Adrenal gland (tissue), 12 donors: ENCODE results near the gene TMEM243. TPM values are rescaled to one million over a fixed set of nuclear protein-coding genes. Genes with fewer than 3 reads are reported as not detected.

Experiments used
- DNase-seq, 7 donors: peaks; one replicate each; pipeline ENCODE4 v3.0.0-alpha.2; 2019 to 2020
- H3K27ac ChIP-seq, 5 donors: fragments of 200-600 bp; sonication (generic) in 4 of 5; 1 replicate in 3 of 5; 2 replicates in 2 of 5; pipeline versions ENCODE4 v1.5.1 to v1.8.0; 2016 to 2020; ENCODE audit warnings: mild to moderate bottlenecking in 1 of 5
- H3K27me3 ChIP-seq: fragments of 200-600 bp; 2 replicates; pipeline ENCODE4 v1.8.0; 2021
- H3K36me3 ChIP-seq, 2 donors: fragments of 200-600 bp; replicated peaks in 1 of 2; 1 replicate in 1 of 2; 2 replicates in 1 of 2; pipeline versions ENCODE4 v1.5.1 to v1.8.0; 2018 to 2022
- H3K4me1 ChIP-seq, 2 donors: fragments of 200-600 bp; replicated peaks in 1 of 2; 1 replicate in 1 of 2; 2 replicates in 1 of 2; pipeline versions ENCODE4 v1.5.1 to v1.8.0; 2018 to 2021
- H3K4me3 ChIP-seq, 4 donors: fragments of 200-600 bp; sonication (generic) in 3 of 4; one replicate each; pipeline ENCODE4 v1.5.1; 2016 to 2018
- H3K9me3 ChIP-seq, 3 donors: fragments of 200-600 bp; sonication (generic) in 1 of 3; replicated peaks in 1 of 3; 1 replicate in 2 of 3; 2 replicates in 1 of 3; pipeline versions ENCODE4 v1.5.1 to v1.8.0; 2016 to 2021
- POLR2A ChIP-seq, 2 donors: fragments of 450-650 bp; IDR thresholded peaks; one replicate each; pipeline ENCODE4 v1.6.1; 2017; ENCODE audit warnings: antibody characterized with exemption in 2 of 2, mild to moderate bottlenecking in 2 of 2, moderate library complexity in 1 of 2
- WGBS, 4 donors: extraction: QIAGEN DNeasy Blood & Tissue Kit in 2 of 4; methylation state at CpG; one replicate each; pipeline versions ENCODE4 v1.1.5 to v1.1.7; 2013 to 2017; 5-methylcytosine and 5-hydroxymethylcytosine counted together
- intact Hi-C, 2 donors: fragments of 100-400 bp; cut with DNase I; formaldehyde crosslinking; loops; one replicate each; pipeline versions ENCODE4 v1.14.1 to v1.15.0; 2022 to 2023
- polyA plus RNA-seq, 3 donors: library from polyadenylated mRNA; stranded (reverse); fragments of 200-250 nt in 2 of 3; fragments of 350-450 nt in 1 of 3; fragmentation: Illumina TruSeq in 1 of 3; extraction: RNeasy Lipid Tissue Mini Kit (QIAGEN cat#74804) in 1 of 3; gene quantifications; one replicate each; pipeline ENCODE4 v1.2.3, GENCODE V29; 2013 to 2014
- total RNA-seq, 9 donors: library from RNA; depleted of rRNA in 4 of 9; stranded (reverse); fragments of >200 nt in 4 of 9; fragments of 120-200 nt in 1 of 9; fragmentation: NEBNext Ultra II Directional in 1 of 9; extraction: Animal tissue kit (Norgen Biotek cat#: 25700) in 1 of 9; gene quantifications; one replicate each; pipeline versions ENCODE4 v1.1.0 to v1.2.4, GENCODE V29; 2013 to 2023
- TF ChIP-seq, protein P1 (sequence below), 6 experiments: fragments of 450-650 bp in 4 of 6; fragments of 200-600 bp in 2 of 6; sonication (generic) in 1 of 6; IDR thresholded peaks; 1 replicate in 5 of 6; 2 replicates in 1 of 6; pipeline versions ENCODE4 v1.5.1 to v1.8.0; 2016 to 2021; ENCODE audit warnings: antibody characterized with exemption in 6 of 6, mild to moderate bottlenecking in 2 of 6, moderate library complexity in 1 of 6
- donor health status: healthy with polysubstance abuse.
- donor health status: Bipolar disorder and iron deficiency.
- donor health status: DM: yes; HTN: yes; CAD: no.
- donor health status: DM: no; HTN: no; CAD: no.
- donor health status: DM: no; HTN: no; CAD: no.
- donor health status: DM: yes; HTN: yes; CAD: no.

Gene TMEM243
- total and polyA plus RNA-seq, 12 donors = 13.7 to 63.4 (median 20.8) TPM

DNA sequence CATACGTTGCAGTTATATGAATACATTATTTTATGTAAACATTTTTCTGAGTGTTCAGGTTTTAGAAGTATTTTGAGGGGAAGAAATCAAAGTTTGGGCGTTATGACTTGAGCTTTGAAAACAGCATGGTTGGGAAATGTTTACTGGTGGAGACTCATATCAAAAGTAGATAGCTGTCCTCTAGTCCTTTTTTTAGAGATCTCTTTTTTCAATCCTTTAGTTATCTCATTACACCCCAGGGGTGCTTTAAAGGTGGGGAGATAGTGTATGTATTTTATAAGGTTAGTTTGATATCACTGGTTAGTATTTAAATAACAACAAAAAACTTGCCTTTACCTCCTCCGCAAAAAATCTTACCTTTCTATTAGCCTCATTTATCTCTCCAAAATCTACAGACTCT is 65.0 kb downstream of the TMEM243 start:
- DNase-seq = no peak
- Histone ChIP-seq H3K4me3 (peak overlapping the region in 1 of 4 donors; percentile 70), H3K9me3 (peaks cover 0 to 4% (median 0%) of the 10 kb centered on the region in 3 donors), H3K27me3 (no peaks in the 10 kb centered on the region), H3K27ac (no peak overlapping the region), H3K36me3 (no peaks in the 10 kb centered on the region), H3K4me1 (peaks cover 11 to 46% of the 10 kb centered on the region in 2 donors)
- WGBS, 4 donors = 46 to 51% (median 48%) methylated on average over 3 of the region's 3 CpGs
- no peak for TF ChIP-seq POLR2A (IDR thresholded peaks at IDR 0.05)
- TF ChIP-seq, protein P1, sequence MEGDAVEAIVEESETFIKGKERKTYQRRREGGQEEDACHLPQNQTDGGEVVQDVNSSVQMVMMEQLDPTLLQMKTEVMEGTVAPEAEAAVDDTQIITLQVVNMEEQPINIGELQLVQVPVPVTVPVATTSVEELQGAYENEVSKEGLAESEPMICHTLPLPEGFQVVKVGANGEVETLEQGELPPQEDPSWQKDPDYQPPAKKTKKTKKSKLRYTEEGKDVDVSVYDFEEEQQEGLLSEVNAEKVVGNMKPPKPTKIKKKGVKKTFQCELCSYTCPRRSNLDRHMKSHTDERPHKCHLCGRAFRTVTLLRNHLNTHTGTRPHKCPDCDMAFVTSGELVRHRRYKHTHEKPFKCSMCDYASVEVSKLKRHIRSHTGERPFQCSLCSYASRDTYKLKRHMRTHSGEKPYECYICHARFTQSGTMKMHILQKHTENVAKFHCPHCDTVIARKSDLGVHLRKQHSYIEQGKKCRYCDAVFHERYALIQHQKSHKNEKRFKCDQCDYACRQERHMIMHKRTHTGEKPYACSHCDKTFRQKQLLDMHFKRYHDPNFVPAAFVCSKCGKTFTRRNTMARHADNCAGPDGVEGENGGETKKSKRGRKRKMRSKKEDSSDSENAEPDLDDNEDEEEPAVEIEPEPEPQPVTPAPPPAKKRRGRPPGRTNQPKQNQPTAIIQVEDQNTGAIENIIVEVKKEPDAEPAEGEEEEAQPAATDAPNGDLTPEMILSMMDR (IDR thresholded peaks at IDR 0.05) = no peak
- intact Hi-C loops = no loop called here

DNA sequence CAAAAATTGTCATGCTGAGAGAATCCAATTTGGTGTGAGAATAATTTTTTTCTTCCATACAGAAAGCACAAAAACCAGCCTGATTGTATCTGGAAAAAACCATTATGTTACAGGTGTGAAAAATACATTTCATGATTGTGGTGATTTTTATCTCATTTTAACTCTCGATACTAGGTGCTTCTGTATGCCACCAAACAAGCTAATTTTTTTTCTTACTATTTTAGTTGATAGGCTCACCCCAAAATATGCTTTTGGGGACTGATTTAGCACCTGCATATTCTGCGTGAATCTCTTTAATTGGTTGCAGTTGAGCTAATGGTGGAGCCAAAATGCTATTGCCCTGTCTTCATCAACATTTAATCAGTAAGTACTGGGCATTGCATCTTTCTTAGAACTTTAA is 65.4 kb downstream of the TMEM243 start:
- 52 to 60% (median 57%) methylated on average over 2 of the region's 2 CpGs for WGBS, 4 donors
- intact Hi-C loops = no loop called here
- peak overlapping the region in 1 of 4 donors; percentile 70 for H3K4me3 ChIP-seq
- H3K4me1 ChIP-seq = peaks cover 11 to 46% of the 10 kb centered on the region in 2 donors
- no peaks in the 10 kb centered on the region for H3K27me3 ChIP-seq
- no peak overlapping the region for H3K27ac ChIP-seq
- peaks cover 0 to 4% (median 0%) of the 10 kb centered on the region in 3 donors for H3K9me3 ChIP-seq
- TF ChIP-seq, protein P1 (IDR thresholded peaks at IDR 0.05) = no peak
- no peak for TF ChIP-seq POLR2A (IDR thresholded peaks at IDR 0.05)
- DNase-seq = no peak
- no peaks in the 10 kb centered on the region for H3K36me3 ChIP-seq

DNA sequence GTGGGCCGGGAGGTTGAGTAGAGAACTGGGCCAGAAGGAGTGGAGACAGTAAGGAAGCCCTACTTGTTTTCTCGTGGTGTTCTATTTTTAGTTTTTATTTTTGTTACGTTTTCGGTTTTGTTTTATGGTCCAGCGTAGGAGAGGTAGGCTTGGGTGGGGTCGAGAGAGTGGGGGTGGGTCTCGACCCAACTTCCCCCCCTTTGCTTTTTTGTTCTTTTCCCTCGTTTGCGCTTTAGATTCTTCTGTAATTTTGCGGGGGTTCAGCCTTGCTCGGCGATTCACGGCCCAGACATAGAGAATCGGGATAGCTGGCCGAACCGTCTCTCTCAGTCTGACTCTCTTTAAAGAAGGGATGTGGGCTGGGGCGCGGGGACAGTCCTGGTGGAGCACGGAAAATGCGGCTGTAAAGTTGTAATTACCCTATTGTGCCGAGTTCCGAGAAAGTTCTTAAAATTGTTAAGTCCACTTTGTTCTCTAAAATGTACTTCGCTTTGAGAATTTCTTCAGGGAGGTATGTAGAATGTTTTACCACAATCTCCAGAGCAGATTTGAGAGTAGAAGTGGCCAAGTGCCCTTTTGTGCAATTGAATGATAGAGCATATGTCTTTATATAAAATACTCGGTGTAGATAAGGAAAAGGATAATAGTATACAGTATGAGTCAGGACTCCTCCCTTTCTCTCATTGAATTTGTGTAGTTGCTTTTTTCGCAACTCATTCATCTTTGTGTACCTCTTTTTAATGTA is 66.5 kb downstream of the TMEM243 start:
- peaks cover 11 to 46% of the 10 kb centered on the region in 2 donors for H3K4me1 ChIP-seq
- WGBS, 4 donors = 0% methylated on average over 25 of the region's 25 CpGs
- no peaks in the 10 kb centered on the region for H3K9me3 ChIP-seq
- no peak for TF ChIP-seq POLR2A (IDR thresholded peaks at IDR 0.05)
- TF ChIP-seq, protein P1 (IDR thresholded peaks at IDR 0.05) = no peak
- intact Hi-C loops = no loop called here
- no peaks in the 10 kb centered on the region for H3K36me3 ChIP-seq
- peak overlapping the region; percentile 32 to 94 (median 78) for H3K4me3 ChIP-seq
- peak; percentile 30 to 64 (median 48) for DNase-seq
- H3K27ac ChIP-seq = peak overlapping the region; percentile 97 to 99 (median 98)
- H3K27me3 ChIP-seq = no peaks in the 10 kb centered on the region

DNA sequence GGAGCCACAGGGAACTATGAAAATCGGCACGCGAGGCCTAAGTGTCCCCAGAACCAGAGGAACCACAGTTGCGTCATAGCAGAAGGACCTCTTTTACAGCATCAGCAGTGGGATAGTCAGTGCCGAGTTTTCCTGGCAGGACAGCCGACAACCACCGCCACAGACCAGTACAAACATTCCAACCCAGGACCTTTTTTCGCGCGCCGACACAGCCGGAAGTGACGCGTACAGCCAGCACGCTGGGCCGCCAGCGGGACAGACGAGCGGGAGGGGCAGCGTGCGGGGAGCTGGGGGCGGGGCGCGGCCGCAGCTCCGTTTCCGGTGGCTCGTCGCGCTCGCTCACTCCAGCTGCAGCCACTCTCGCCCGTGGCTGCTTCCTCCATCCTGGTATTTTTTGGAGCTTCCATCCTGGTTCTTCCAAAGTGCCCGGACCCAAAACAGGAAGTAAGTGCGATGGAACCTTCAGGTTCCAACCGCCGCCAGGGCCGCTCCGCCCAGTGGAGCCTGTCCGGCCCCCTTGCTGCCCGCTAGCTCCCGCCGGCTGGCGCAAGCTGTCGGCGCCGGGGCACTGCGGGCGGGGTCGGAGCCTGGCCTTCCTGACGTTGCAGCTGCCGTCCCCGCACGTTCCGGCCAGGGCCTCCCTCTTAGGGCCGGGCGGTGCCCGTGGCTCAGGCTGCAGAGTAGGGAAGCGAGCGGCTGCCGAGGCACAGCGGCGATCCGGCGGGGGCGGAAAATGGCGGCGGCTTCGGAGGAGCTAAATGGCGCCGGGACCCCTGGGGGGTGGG is 67.2 kb downstream of the TMEM243 start, which contains the start of gene DMTF1:
DMTF1 (plus strand) TSS at position 342 of the 785 bp plus-strand sequence. CDS start 12,489 bp downstream, outside the sequence.
- TF ChIP-seq, protein P1 (IDR thresholded peaks at IDR 0.05) = peak in 2 of 6 experiments; percentile 7 to 29
- TF ChIP-seq POLR2A (IDR thresholded peaks at IDR 0.05) = peak; percentile 94 to 95
- intact Hi-C loops = no loop called here
- WGBS, 4 donors = 0% methylated on average over 6 to 71 of the region's 71 CpGs

More for the DNA sequence above, 67.2 kb downstream of the TMEM243 start, which contains the start of gene DMTF1:
- no peaks in the 10 kb centered on the region for H3K27me3 ChIP-seq
- DNase-seq = peak; percentile 94 to 97 (median 95)
- H3K27ac ChIP-seq = peak within 1 kb of the TSS; percentile 97 to 99 (median 98)
- H3K4me1 ChIP-seq = peaks cover 11 to 46% of the 10 kb centered on the region in 2 donors
- peak within 1 kb of the TSS; percentile 35 to 94 (median 78) for H3K4me3 ChIP-seq
- H3K9me3 ChIP-seq = no peaks in the 10 kb centered on the region
- H3K36me3 ChIP-seq = no peaks in the 10 kb centered on the region
